Measurements from ENCODE around the gene CPNE2.

DNA sequence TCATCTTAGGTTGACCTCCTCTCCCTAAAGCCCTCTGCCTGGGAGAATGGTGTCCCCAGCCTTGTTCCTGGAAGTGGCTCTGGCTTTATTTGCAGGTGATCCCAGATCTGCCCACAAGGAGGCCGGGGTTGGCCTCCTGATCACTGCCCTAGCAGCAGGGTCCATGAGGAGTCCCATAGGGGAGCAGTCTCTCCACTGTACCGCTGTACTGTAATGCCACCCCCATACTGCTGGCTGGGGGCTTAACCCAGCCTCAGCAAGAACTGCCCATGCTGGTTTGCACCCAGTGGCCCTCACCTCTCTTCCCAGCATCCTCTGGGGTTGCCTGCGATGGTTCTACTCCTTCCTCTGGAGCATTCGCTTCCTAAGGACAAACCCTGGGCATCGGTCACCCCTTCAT lies 54.4 kb downstream of the CPNE2 start:
- TF ChIP-seq, protein P1, sequence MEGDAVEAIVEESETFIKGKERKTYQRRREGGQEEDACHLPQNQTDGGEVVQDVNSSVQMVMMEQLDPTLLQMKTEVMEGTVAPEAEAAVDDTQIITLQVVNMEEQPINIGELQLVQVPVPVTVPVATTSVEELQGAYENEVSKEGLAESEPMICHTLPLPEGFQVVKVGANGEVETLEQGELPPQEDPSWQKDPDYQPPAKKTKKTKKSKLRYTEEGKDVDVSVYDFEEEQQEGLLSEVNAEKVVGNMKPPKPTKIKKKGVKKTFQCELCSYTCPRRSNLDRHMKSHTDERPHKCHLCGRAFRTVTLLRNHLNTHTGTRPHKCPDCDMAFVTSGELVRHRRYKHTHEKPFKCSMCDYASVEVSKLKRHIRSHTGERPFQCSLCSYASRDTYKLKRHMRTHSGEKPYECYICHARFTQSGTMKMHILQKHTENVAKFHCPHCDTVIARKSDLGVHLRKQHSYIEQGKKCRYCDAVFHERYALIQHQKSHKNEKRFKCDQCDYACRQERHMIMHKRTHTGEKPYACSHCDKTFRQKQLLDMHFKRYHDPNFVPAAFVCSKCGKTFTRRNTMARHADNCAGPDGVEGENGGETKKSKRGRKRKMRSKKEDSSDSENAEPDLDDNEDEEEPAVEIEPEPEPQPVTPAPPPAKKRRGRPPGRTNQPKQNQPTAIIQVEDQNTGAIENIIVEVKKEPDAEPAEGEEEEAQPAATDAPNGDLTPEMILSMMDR (conservative IDR thresholded peaks at IDR 0.05): no peak
- TF ChIP-seq ZFX (IDR thresholded peaks at IDR 0.05): no peak
